Calu3 (cell line): ENCODE results near the gene MBP. TPM values are rescaled to one million over a fixed set of nuclear protein-coding genes. Genes with fewer than 3 reads are reported as not detected.

Experiments used
- BruUV-seq: library from RNA; stranded (reverse); fragments of 400-500 nt; replicated peaks from 2 replicates; lab custom pipeline; 2021; lab: Mats Ljungman, UMichigan
- CTCF ChIA-PET: fragments of 300-600 bp; sonication (Branson Sonifier 250); formaldehyde crosslinking; loops from one replicate; lab custom pipeline; 2022; ENCODE audit warnings: antibody characterized with exemption; lab: Charles Lee
- DNase-seq: peaks from one replicate; pipeline ENCODE4 v3.0.0; 2022
- H3K27ac Mint-ChIP-seq: one replicate; pipeline ENCODE4 v1.8.0; 2022; ENCODE audit warnings: mixed read lengths; ENCODE audit not compliant: unreplicated experiment
- H3K27me3 Mint-ChIP-seq: one replicate; pipeline ENCODE4 v1.8.0; 2022; ENCODE audit warnings: mixed read lengths; ENCODE audit not compliant: unreplicated experiment
- H3K36me3 Mint-ChIP-seq: one replicate; pipeline ENCODE4 v1.8.0; 2022; ENCODE audit warnings: mild to moderate bottlenecking, moderate library complexity, mixed read lengths; ENCODE audit not compliant: insufficient read depth, unreplicated experiment
- H3K4me1 Mint-ChIP-seq: one replicate; pipeline ENCODE4 v1.8.0; 2022; ENCODE audit warnings: mild to moderate bottlenecking, low read depth, mixed read lengths; ENCODE audit not compliant: unreplicated experiment
- H3K4me3 Mint-ChIP-seq: one replicate; pipeline ENCODE4 v1.8.0; 2022; ENCODE audit warnings: mild to moderate bottlenecking, low read depth, moderate library complexity, mixed read lengths; ENCODE audit not compliant: unreplicated experiment
- H3K9me3 Mint-ChIP-seq: one replicate; pipeline ENCODE4 v1.8.0; 2022; ENCODE audit warnings: low read depth, mixed read lengths; ENCODE audit not compliant: unreplicated experiment
- intact Hi-C: fragments of 100-400 bp; cut with micrococcal nuclease; formaldehyde crosslinking; loops from one replicate; pipeline ENCODE4 v1.10.0; 2022; ENCODE audit not compliant: unreplicated experiment
- total RNA-seq: library from RNA; stranded (reverse); gene quantifications from 2 replicates; pipeline ENCODE4 v1.2.3, GENCODE V29; 2022
- TF ChIP-seq, protein P1 (sequence below): fragments of 200-600 bp; IDR thresholded peaks from one replicate; pipeline ENCODE4 v1.8.0; 2022; ENCODE audit warnings: antibody characterized with exemption; ENCODE audit not compliant: unreplicated experiment

The MBP gene
- total RNA-seq, 1 experiment from 2014 or later: 221 TPM

DNA sequence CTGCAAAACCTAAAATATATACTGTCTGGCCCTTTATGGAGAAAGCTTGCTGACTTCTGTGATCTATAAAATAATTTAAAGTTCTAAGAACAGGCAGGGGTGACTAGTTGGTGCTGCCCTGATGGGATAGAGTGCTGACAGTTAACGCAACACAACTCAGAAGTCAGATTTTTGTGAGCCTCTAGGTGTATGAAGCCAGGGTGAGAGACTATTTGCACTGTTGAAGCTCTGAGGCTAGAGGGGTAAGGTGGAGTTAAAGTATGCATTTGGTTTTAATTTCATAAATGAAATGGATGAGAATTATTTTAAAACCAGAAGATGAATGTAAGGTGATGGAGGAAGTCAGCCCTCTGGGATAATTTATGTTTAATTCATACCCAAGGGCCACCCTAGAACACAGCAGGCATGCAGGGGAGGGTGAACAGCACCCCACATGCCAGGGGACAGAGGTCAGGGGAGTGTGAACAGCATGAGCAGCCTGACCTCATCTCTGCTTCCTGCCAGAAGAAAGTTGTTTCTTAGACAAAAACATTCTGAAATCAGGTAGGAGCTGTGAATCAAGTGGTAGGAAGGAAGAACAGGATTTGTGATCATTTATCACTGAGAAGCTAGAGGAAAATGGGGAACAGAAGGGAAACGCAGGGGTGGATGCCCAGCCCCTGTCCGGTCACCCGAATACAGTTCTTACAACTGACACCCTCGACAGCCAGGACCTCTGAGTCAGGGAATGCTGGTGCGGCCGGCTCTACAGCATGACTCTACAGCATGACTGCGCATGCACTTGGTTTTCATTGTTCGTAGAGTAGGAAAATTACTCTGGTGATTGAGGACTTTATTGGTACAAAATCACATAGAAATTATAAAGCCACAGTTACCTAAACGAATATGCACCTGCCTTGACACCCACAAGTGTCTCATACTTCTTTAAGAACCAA, 93.1 kb downstream of the MBP start:
- TF ChIP-seq, protein P1, sequence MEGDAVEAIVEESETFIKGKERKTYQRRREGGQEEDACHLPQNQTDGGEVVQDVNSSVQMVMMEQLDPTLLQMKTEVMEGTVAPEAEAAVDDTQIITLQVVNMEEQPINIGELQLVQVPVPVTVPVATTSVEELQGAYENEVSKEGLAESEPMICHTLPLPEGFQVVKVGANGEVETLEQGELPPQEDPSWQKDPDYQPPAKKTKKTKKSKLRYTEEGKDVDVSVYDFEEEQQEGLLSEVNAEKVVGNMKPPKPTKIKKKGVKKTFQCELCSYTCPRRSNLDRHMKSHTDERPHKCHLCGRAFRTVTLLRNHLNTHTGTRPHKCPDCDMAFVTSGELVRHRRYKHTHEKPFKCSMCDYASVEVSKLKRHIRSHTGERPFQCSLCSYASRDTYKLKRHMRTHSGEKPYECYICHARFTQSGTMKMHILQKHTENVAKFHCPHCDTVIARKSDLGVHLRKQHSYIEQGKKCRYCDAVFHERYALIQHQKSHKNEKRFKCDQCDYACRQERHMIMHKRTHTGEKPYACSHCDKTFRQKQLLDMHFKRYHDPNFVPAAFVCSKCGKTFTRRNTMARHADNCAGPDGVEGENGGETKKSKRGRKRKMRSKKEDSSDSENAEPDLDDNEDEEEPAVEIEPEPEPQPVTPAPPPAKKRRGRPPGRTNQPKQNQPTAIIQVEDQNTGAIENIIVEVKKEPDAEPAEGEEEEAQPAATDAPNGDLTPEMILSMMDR: no peak
- no peak for DNase-seq

DNA sequence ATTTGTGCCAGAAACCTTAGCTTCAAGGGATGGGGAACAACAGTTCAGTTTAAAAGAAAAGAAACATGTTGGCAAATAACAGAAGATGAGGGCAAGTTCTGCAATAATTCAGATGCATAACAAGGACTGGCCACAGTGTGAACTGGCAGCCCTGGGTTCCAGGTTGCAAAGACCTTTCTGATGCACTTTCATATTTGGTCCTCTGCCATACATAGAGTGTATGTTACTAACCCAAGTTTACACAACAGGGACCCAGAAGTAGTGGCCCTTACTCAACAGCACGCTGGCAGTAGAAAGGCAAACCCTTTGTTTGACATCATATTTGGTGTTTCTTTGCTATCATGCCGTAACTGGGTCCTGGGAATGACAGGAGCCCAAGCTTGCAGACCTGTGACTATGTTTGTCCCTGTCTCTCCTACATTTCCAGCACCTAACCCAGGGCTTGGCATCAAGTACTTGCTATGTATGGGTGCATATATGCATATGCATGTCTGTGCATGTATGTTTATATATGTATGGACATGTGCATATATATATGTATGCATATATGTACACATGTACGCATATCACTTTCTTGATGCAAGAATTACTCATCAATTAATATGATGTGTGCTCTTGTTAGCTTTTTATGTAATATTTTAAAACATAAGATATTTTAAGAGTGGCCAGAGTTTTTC, 94.3 kb downstream of the MBP start:
- no peak for DNase-seq
- H3K9me3 Mint-ChIP-seq: peaks cover 2% of the 10 kb centered on the region
- TF ChIP-seq, protein P1: no peak
- H3K27ac Mint-ChIP-seq: no peak overlapping the region
- BruUV-seq: no TSS peak
- CTCF ChIA-PET: interaction anchor here (0.6 kb wide), 1 partner anchor 59 kb away, joined by 4 read pairs; no protein-coding TSS in a partner anchor
- H3K4me1 Mint-ChIP-seq: peaks cover 23% of the 10 kb centered on the region
- peaks cover 31% of the 10 kb centered on the region for H3K36me3 Mint-ChIP-seq
- H3K4me3 Mint-ChIP-seq: no peak overlapping the region
- intact Hi-C loops: no loop called here
- H3K27me3 Mint-ChIP-seq: no peaks in the 10 kb centered on the region

More for the DNA sequence above, 93.1 kb downstream of the MBP start:
- Mint-ChIP-seq H3K4me3 (no peak overlapping the region), H3K36me3 (peaks cover 33% of the 10 kb centered on the region), H3K9me3 (no peaks in the 10 kb centered on the region), H3K27ac (no peak overlapping the region), H3K27me3 (no peaks in the 10 kb centered on the region), H3K4me1 (peaks cover 20% of the 10 kb centered on the region)
- BruUV-seq: no TSS peak
- CTCF ChIA-PET: interaction anchor here (1.5 kb wide), 1 partner anchor 15 kb away, joined by 3 read pairs; no protein-coding TSS in a partner anchor
- intact Hi-C loops: no loop called here

DNA sequence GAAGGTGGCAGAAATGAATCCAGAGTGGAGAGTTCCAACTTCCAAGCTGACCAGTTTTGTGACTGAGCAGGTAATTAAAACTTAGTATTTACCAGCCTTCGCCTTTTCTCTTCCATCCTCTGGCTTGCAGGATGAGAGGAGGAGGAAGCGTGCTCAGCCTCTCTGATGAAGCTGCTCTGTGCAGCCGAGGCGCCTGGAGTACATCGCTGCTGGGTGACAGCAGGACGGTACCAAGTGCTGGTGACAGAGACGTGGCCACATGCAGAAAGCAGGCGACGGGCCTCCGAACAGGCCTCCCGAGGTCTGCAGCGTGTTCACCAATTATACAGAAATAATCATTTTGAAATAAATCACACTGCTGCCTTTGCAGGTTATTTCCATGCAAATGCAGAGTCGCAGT, 95.0 kb downstream of the MBP start:
- Mint-ChIP-seq H3K27ac (no peak overlapping the region), H3K4me1 (peaks cover 26% of the 10 kb centered on the region), H3K27me3 (no peaks in the 10 kb centered on the region), H3K36me3 (peaks cover 25% of the 10 kb centered on the region), H3K4me3 (no peak overlapping the region), H3K9me3 (peaks cover 2% of the 10 kb centered on the region)
- BruUV-seq: no TSS peak
- DNase-seq: no peak
- TF ChIP-seq, protein P1: no peak
- CTCF ChIA-PET: no interaction called here
- intact Hi-C loops: no loop called here

DNA sequence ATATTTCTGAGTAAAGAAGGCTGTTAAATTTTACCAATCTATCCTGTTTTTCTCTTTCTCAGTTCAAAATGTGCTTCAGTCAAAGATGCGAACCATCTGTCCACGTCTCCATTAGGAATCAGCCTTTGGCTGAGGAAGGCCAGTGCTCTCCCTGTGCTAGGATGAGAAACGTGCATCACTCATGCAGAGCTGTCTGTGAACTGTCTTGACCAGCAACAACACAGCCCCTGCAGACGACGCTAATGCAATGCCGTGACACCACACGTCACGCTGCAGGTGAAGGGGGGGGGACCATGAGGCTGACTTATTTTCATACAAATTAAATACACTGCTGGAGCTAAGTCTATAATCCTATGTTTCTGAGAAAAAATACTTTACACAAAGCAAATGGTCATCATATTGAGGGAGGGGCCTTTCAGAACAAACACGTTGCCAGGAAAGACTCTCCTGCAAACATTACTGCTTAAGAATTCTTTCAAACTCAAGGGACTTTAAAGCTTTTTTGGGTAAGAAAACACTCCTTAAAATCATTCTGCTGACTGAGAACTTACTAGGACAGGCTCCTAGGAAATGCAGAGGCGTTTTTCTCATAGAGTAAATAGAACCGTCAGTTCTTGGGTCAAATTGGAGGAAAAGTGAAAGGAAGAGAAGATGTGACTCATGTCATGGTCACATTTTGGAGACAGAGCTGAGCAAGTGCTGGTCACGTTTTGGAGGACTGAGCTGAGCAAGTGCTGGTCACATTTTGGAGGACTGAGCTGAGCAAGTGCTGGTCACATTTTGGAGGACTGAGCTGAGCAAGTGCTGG, 97.0 kb downstream of the MBP start:
- Mint-ChIP-seq H3K4me1 (peaks cover 26% of the 10 kb centered on the region), H3K4me3 (no peak overlapping the region), H3K27ac (no peak overlapping the region), H3K27me3 (no peaks in the 10 kb centered on the region), H3K9me3 (peaks cover 2% of the 10 kb centered on the region), H3K36me3 (peaks cover 38% of the 10 kb centered on the region)
- intact Hi-C loops: no loop called here
- TF ChIP-seq, protein P1: no peak
- DNase-seq: no peak
- BruUV-seq: no TSS peak
- CTCF ChIA-PET: interaction anchor here (0.7 to 1.3 kb wide), 2 partner anchors 20 to 109 kb away, joined by 3 to 4 read pairs; no protein-coding TSS in a partner anchor
